ENCODE results near the gene MAG. TPM values are rescaled to one million over a fixed set of nuclear protein-coding genes. Genes with fewer than 3 reads are reported as not detected.
"Not testable (repeated sequence)": the region's sequence is repeated elsewhere in the genome, so short reads cannot be mapped to it uniquely, and the experiment has no call there.

MAG gene
- total and polyA plus RNA-seq, 10 of the 15 experiments (the other 5 are each of a cell fraction or from before 2014, with no cell fraction given) = 0.03 to 0.82 (median 0.17) TPM; not detected in 2

DNA sequence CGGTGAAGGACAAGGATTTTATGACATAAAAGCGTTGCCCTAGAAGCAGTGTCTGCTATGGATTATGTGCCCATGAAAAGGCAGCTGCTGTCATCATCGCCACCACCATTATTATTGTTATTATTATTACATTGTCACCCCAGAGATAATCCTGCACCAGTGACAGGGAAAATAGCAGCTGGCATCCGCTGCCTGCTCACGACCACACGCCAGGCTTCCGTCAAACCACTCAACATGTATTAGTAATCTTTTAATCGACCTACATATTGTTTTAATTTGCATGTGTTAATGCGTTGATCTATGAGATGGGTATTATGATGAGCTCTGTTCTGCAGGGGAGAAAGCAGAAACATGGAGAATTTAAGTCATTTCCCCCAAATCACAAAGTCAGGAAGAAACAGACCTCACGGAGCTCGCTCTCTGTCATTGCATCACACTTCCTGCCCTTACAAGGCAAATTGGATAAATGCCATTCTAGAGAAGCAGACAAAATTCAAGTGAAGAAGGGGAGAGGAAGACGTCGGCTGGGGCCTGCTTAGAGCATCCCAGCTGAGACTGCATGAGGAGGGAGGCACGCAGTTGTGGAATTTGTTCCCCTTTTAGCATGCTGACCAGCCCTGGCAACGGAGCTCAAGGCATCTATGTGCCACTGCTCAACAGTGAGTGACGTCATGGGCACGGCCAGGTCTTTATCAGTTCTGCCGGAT is 66.1 kb downstream of the MAG start, which contains the start of gene FFAR3 (continued):
- TF ChIP-seq CBX3 (IDR thresholded peaks at IDR 0.05; ENCODE audit: borderline replicate concordance, low read depth) = no peak
- no peak for TF ChIP-seq MTA3 (IDR thresholded peaks at IDR 0.05; ENCODE audit: borderline replicate concordance, low read length)
- no peak for TF ChIP-seq ZBED1 (IDR thresholded peaks at IDR 0.05; ENCODE audit: borderline replicate concordance)
- TF ChIP-seq, protein P1, sequence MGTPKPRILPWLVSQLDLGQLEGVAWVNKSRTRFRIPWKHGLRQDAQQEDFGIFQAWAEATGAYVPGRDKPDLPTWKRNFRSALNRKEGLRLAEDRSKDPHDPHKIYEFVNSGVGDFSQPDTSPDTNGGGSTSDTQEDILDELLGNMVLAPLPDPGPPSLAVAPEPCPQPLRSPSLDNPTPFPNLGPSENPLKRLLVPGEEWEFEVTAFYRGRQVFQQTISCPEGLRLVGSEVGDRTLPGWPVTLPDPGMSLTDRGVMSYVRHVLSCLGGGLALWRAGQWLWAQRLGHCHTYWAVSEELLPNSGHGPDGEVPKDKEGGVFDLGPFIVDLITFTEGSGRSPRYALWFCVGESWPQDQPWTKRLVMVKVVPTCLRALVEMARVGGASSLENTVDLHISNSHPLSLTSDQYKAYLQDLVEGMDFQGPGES (IDR thresholded peaks at IDR 0.05) = no peak
- no peak for TF ChIP-seq GABPA (IDR thresholded peaks at IDR 0.05; ENCODE audit: low read depth)
- TF ChIP-seq, protein P2, sequence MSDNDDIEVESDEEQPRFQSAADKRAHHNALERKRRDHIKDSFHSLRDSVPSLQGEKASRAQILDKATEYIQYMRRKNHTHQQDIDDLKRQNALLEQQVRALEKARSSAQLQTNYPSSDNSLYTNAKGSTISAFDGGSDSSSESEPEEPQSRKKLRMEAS (IDR thresholded peaks at IDR 0.05; ENCODE audit: low read depth, low read length) = no peak
- no peak for TF ChIP-seq KAT2A (conservative IDR thresholded peaks at IDR 0.05; ENCODE audit: control insufficient read depth, low read depth, low read length)
- TF ChIP-seq, protein P3, sequence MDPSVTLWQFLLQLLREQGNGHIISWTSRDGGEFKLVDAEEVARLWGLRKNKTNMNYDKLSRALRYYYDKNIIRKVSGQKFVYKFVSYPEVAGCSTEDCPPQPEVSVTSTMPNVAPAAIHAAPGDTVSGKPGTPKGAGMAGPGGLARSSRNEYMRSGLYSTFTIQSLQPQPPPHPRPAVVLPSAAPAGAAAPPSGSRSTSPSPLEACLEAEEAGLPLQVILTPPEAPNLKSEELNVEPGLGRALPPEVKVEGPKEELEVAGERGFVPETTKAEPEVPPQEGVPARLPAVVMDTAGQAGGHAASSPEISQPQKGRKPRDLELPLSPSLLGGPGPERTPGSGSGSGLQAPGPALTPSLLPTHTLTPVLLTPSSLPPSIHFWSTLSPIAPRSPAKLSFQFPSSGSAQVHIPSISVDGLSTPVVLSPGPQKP (IDR thresholded peaks at IDR 0.05; ENCODE audit: low read depth, low read length) = no peak
- no peak for TF ChIP-seq TBL1XR1 (IDR thresholded peaks at IDR 0.05; ENCODE audit: low read depth, low read length)
- TF ChIP-seq, protein P4, sequence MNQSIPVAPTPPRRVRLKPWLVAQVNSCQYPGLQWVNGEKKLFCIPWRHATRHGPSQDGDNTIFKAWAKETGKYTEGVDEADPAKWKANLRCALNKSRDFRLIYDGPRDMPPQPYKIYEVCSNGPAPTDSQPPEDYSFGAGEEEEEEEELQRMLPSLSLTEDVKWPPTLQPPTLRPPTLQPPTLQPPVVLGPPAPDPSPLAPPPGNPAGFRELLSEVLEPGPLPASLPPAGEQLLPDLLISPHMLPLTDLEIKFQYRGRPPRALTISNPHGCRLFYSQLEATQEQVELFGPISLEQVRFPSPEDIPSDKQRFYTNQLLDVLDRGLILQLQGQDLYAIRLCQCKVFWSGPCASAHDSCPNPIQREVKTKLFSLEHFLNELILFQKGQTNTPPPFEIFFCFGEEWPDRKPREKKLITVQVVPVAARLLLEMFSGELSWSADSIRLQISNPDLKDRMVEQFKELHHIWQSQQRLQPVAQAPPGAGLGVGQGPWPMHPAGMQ (IDR thresholded peaks at IDR 0.05; ENCODE audit: borderline replicate concordance) = no peak

DNA sequence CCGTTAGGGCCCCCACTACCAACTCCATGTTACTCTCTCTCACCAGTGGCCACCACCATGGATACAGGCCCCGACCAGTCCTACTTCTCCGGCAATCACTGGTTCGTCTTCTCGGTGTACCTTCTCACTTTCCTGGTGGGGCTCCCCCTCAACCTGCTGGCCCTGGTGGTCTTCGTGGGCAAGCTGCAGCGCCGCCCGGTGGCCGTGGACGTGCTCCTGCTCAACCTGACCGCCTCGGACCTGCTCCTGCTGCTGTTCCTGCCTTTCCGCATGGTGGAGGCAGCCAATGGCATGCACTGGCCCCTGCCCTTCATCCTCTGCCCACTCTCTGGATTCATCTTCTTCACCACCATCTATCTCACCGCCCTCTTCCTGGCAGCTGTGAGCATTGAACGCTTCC is 66.9 kb downstream of the MAG start:
- CTCF ChIA-PET; DNase-seq (ENCODE audit: low read depth, low spot score); H3K27me3 ChIP-seq (replicated peaks in 1 of 2; ENCODE audit: control insufficient read depth in 2 of 2, insufficient read depth in 2 of 2, low read length in 1 of 2); in situ Hi-C loops (cut with MboI); H3K9ac ChIP-seq (ENCODE audit: control insufficient read depth, insufficient read depth, low read length); BruUV-seq (replicated peaks); H3K4me2 ChIP-seq (ENCODE audit: control insufficient read depth, insufficient read depth); H3K79me2 ChIP-seq (ENCODE audit: control insufficient read depth, insufficient read depth, low read length); ATAC-seq; FAIRE-seq; H3K36me3 ChIP-seq (ENCODE audit: control insufficient read depth in 2 of 2, insufficient read depth in 2 of 2, low read length in 1 of 2); POLR2A ChIA-PET; H3K9me3 ChIP-seq (replicated peaks; ENCODE audit: control insufficient read depth, insufficient read depth, low read length); H3K27ac ChIP-seq (ENCODE audit: control insufficient read depth, insufficient read depth); H4K20me1 ChIP-seq (ENCODE audit: control insufficient read depth, insufficient read depth); intact Hi-C loops (cut with micrococcal nuclease; ENCODE audit: unreplicated experiment); H2AFZ ChIP-seq (ENCODE audit: control insufficient read depth, low read depth, low read length); H3K4me3 ChIP-seq: not testable (repeated sequence)
- ChIA-PET RAD21 (ENCODE audit: unreplicated experiment) (interaction anchor here (6.7 kb wide), 1 partner anchor 110 kb away, joined by 143 read pairs; no protein-coding TSS in a partner anchor), SMC1A (ENCODE audit: uncharacterized antibody, unreplicated experiment) (interaction anchor here (1.4 to 7.1 kb wide), 3 partner anchors 103 to 150 kb away, joined by 3 to 123 read pairs (median 17); no protein-coding TSS in a partner anchor)
- H3K4me1 ChIP-seq (ENCODE audit: control insufficient read depth, insufficient read depth, low read length) = peaks cover 21% of the 10 kb centered on the region
- 37% methylated on average over 10 of the region's 16 CpGs for WGBS (ENCODE audit: insufficient coverage, insufficient replicate concordance, low lambda C conversion rate, missing lambda C conversion rate)

DNA sequence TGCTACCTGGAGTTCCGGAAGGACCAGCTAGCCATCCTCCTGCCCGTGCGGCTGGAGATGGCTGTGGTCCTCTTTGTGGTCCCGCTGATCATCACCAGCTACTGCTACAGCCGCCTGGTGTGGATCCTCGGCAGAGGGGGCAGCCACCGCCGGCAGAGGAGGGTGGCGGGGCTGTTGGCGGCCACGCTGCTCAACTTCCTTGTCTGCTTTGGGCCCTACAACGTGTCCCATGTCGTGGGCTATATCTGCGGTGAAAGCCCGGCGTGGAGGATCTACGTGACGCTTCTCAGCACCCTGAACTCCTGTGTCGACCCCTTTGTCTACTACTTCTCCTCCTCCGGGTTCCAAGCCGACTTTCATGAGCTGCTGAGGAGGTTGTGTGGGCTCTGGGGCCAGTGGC is 67.4 kb downstream of the MAG start:
- FAIRE-seq; POLR2A ChIA-PET; H3K4me3 ChIP-seq; H3K36me3 ChIP-seq (ENCODE audit: control insufficient read depth in 2 of 2, insufficient read depth in 2 of 2, low read length in 1 of 2); BruUV-seq (replicated peaks); H3K9me3 ChIP-seq (replicated peaks; ENCODE audit: control insufficient read depth, insufficient read depth, low read length); in situ Hi-C loops (cut with MboI); SMC1A ChIA-PET (ENCODE audit: uncharacterized antibody, unreplicated experiment); H2AFZ ChIP-seq (ENCODE audit: control insufficient read depth, low read depth, low read length); H3K4me2 ChIP-seq (ENCODE audit: control insufficient read depth, insufficient read depth); H4K20me1 ChIP-seq (ENCODE audit: control insufficient read depth, insufficient read depth); CTCF ChIA-PET; intact Hi-C loops (cut with micrococcal nuclease; ENCODE audit: unreplicated experiment); ATAC-seq; H3K27me3 ChIP-seq (replicated peaks in 1 of 2; ENCODE audit: control insufficient read depth in 2 of 2, insufficient read depth in 2 of 2, low read length in 1 of 2); RAD21 ChIA-PET (ENCODE audit: unreplicated experiment); H3K79me2 ChIP-seq (ENCODE audit: control insufficient read depth, insufficient read depth, low read length); H3K9ac ChIP-seq (ENCODE audit: control insufficient read depth, insufficient read depth, low read length); H3K27ac ChIP-seq (ENCODE audit: control insufficient read depth, insufficient read depth); DNase-seq (ENCODE audit: low read depth, low spot score): not testable (repeated sequence)
- H3K4me1 ChIP-seq (ENCODE audit: control insufficient read depth, insufficient read depth, low read length) = peaks cover 20% of the 10 kb centered on the region
- 66% methylated on average over 16 of the region's 21 CpGs for WGBS (ENCODE audit: insufficient coverage, insufficient replicate concordance, low lambda C conversion rate, missing lambda C conversion rate)

Data from GM12878 (cell line).